Activated naive CD8-positive, alpha-beta T cell treated with anti-CD3 and anti-CD28 coated beads, Interleukin-2, amount 10 ng/mL, durations not matched to agents 7 days and 5 days (primary cell): ENCODE results near the gene SMIM29. TPM values are rescaled to one million over a fixed set of nuclear protein-coding genes. Genes with fewer than 3 reads are reported as not detected.

Experiments
- ATAC-seq: fragments of 150-1000 bp; cut with Tn5 transposase; one replicate; pipeline ENCODE4 v1.10.0; 2021; ENCODE audit warnings: low read depth, moderate library complexity
- POLR2A ChIA-PET: fragments of 350-600 bp; sonication (Branson Sonifier 250); formaldehyde crosslinking; loops from one replicate; lab custom pipeline; 2021; ENCODE audit warnings: antibody characterized with exemption; lab: Charles Lee
- DNase-seq: peaks from one replicate; pipeline ENCODE4 v3.0.0; 2021
- H3K27ac Mint-ChIP-seq: one replicate; pipeline ENCODE4 v1.8.0; 2022; ENCODE audit warnings: mild to moderate bottlenecking, mixed read lengths
- H3K27me3 Mint-ChIP-seq: one replicate; pipeline ENCODE4 v1.8.0; 2022; ENCODE audit warnings: mild to moderate bottlenecking, moderate library complexity, mixed read lengths
- H3K36me3 Mint-ChIP-seq: one replicate; pipeline ENCODE4 v1.8.0; 2021; ENCODE audit warnings: mild to moderate bottlenecking, mixed read lengths
- H3K4me1 Mint-ChIP-seq: one replicate; pipeline ENCODE4 v1.8.0; 2021; ENCODE audit warnings: mixed read lengths
- H3K4me3 Mint-ChIP-seq: one replicate; pipeline ENCODE4 v1.8.0; 2022; ENCODE audit warnings: mild to moderate bottlenecking, moderate library complexity, mixed read lengths
- H3K9me3 Mint-ChIP-seq: one replicate; pipeline ENCODE4 v1.8.0; 2021; ENCODE audit warnings: mixed read lengths
- total RNA-seq, 2 experiments: library from RNA; stranded (reverse); gene quantifications; one replicate each; pipeline ENCODE4 v1.2.3, GENCODE V29; 2021

Gene SMIM29
- 10 to 100 TPM; 24.4 to 28.3 TPM for total RNA-seq

GRCh38 chr6:34248727-34249468 lies at the start of gene SMIM29:
Gene SMIM29 (minus strand): TSS chr6:34249006. CDS start chr6:34247791, 1,215 bp downstream.
- Mint-ChIP-seq H3K4me3 (peak within 1 kb of the TSS; percentile 98), H3K4me1 (peaks cover 27% of the 10 kb centered on the region), H3K27ac (peak within 1 kb of the TSS; percentile 97), H3K27me3 (peaks cover 7% of the 10 kb centered on the region), H3K36me3 (peaks cover 5% of the 10 kb centered on the region), H3K9me3 (no peaks in the 10 kb centered on the region)
- peak; percentile 99 for DNase-seq
- POLR2A ChIA-PET: interaction anchor here (0.6 to 4.1 kb wide), 15 partner anchors 12 to 508 kb away, joined by 3 to 42 read pairs (median 4); partner anchors contain the start of genes HMGA1, NUDT3 and SNRPC
- ATAC-seq: peak; percentile 89

GRCh38 chr6:34295721-34296120 lies 46.9 kb upstream of the SMIM29 start:
- DNase-seq (no peak), ATAC-seq (peak; percentile 96)
- H3K4me3 Mint-ChIP-seq: peak overlapping the region; percentile 57
- H3K9me3 Mint-ChIP-seq: no peaks in the 10 kb centered on the region
- POLR2A ChIA-PET: interaction anchor here (0.6 to 1.3 kb wide), 3 partner anchors 10 to 130 kb away, joined by 3 to 7 read pairs (median 3); no protein-coding TSS in a partner anchor
- peaks cover 17% of the 10 kb centered on the region for H3K36me3 Mint-ChIP-seq
- H3K27ac Mint-ChIP-seq: peak overlapping the region; percentile 84
- no peaks in the 10 kb centered on the region for H3K27me3 Mint-ChIP-seq
- peaks cover 16% of the 10 kb centered on the region for H3K4me1 Mint-ChIP-seq

- Mint-ChIP-seq H3K9me3 (no peaks in the 10 kb centered on the region), H3K36me3 (peaks cover 24% of the 10 kb centered on the region), H3K4me1 (peaks cover 27% of the 10 kb centered on the region), H3K4me3 (no peak overlapping the region), H3K27ac (no peak overlapping the region), H3K27me3 (no peaks in the 10 kb centered on the region)
- ATAC-seq: no peak
- no peak for DNase-seq
- POLR2A ChIA-PET: no interaction called here
Observed at GRCh38 chr6:34292954-34293353, 44.1 kb upstream of the SMIM29 start.

- Mint-ChIP-seq H3K27me3 (no peaks in the 10 kb centered on the region), H3K36me3 (peaks cover 37% of the 10 kb centered on the region), H3K4me3 (no peak overlapping the region), H3K9me3 (no peaks in the 10 kb centered on the region), H3K27ac (peak overlapping the region; percentile 96), H3K4me1 (peaks cover 21% of the 10 kb centered on the region)
- DNase-seq (no peak), ATAC-seq (no peak)
- POLR2A ChIA-PET: interaction anchor here (0.5 to 1.6 kb wide), 8 partner anchors 11 to 160 kb away, joined by 3 to 5 read pairs (median 4); no protein-coding TSS in a partner anchor
Observed at GRCh38 chr6:34289137-34289536, 40.3 kb upstream of the SMIM29 start.

- POLR2A ChIA-PET: interaction anchor here (0.5 to 1.6 kb wide), 7 partner anchors 11 to 160 kb away, joined by 3 to 5 read pairs (median 4); no protein-coding TSS in a partner anchor
- Mint-ChIP-seq H3K4me1 (peaks cover 23% of the 10 kb centered on the region), H3K27ac (peak overlapping the region; percentile 96), H3K9me3 (no peaks in the 10 kb centered on the region), H3K27me3 (no peaks in the 10 kb centered on the region), H3K4me3 (peak overlapping the region; percentile 73), H3K36me3 (peaks cover 36% of the 10 kb centered on the region)
- peak; percentile 81 for ATAC-seq
- no peak for DNase-seq
Observed at GRCh38 chr6:34288581-34288980, 39.8 kb upstream of the SMIM29 start.

GRCh38 chr6:34285448-34286164 lies 36.8 kb upstream of the SMIM29 start:
- POLR2A ChIA-PET: no interaction called here
- no peak overlapping the region for H3K27ac Mint-ChIP-seq

GRCh38 chr6:34284563-34285447 lies 36.0 kb upstream of the SMIM29 start:
- DNase-seq (no peak), ATAC-seq (peak; percentile 48)
- no peaks in the 10 kb centered on the region for H3K27me3 Mint-ChIP-seq
- no peak overlapping the region for H3K4me3 Mint-ChIP-seq
- H3K4me1 Mint-ChIP-seq: peaks cover 21% of the 10 kb centered on the region
- peaks cover 34% of the 10 kb centered on the region for H3K36me3 Mint-ChIP-seq
- H3K9me3 Mint-ChIP-seq: no peaks in the 10 kb centered on the region
- H3K27ac Mint-ChIP-seq: peak overlapping the region; percentile 32
- POLR2A ChIA-PET: interaction anchor here (0.6 to 0.8 kb wide), 2 partner anchors 35 to 714 kb away, joined by 3 to 4 read pairs; no protein-coding TSS in a partner anchor

More at GRCh38 chr6:34285448-34286164, 36.8 kb upstream of the SMIM29 start:
- ATAC-seq (no peak), DNase-seq (no peak)
- Mint-ChIP-seq H3K4me3 (no peak overlapping the region), H3K36me3 (peaks cover 31% of the 10 kb centered on the region), H3K9me3 (no peaks in the 10 kb centered on the region), H3K4me1 (peaks cover 21% of the 10 kb centered on the region), H3K27me3 (no peaks in the 10 kb centered on the region)

GRCh38 chr6:34281702-34282334 lies 33.0 kb upstream of the SMIM29 start:
- Mint-ChIP-seq H3K27me3 (no peaks in the 10 kb centered on the region), H3K9me3 (no peaks in the 10 kb centered on the region), H3K27ac (no peak overlapping the region), H3K4me3 (no peak overlapping the region), H3K36me3 (peaks cover 35% of the 10 kb centered on the region), H3K4me1 (peaks cover 7% of the 10 kb centered on the region)
- DNase-seq: no peak
- POLR2A ChIA-PET: interaction anchor here (0.6 kb wide), 1 partner anchor 186 kb away, joined by 4 read pairs; no protein-coding TSS in a partner anchor
- no peak for ATAC-seq

- Mint-ChIP-seq H3K4me1 (peaks cover 9% of the 10 kb centered on the region), H3K27me3 (no peaks in the 10 kb centered on the region), H3K36me3 (peaks cover 29% of the 10 kb centered on the region), H3K9me3 (no peaks in the 10 kb centered on the region), H3K27ac (no peak overlapping the region), H3K4me3 (no peak overlapping the region)
- no peak for DNase-seq
- POLR2A ChIA-PET: interaction anchor here (0.6 kb wide), 1 partner anchor 114 kb away, joined by 4 read pairs; no protein-coding TSS in a partner anchor
- ATAC-seq: no peak
Observed at GRCh38 chr6:34280216-34280615, 31.4 kb upstream of the SMIM29 start.

- H3K4me1 Mint-ChIP-seq: peaks cover 5% of the 10 kb centered on the region
- H3K27me3 Mint-ChIP-seq: no peaks in the 10 kb centered on the region
- no peak for DNase-seq
- no peak for ATAC-seq
- POLR2A ChIA-PET: no interaction called here
- no peaks in the 10 kb centered on the region for H3K9me3 Mint-ChIP-seq
- H3K4me3 Mint-ChIP-seq: no peak overlapping the region
- H3K27ac Mint-ChIP-seq: no peak overlapping the region
- peaks cover 26% of the 10 kb centered on the region for H3K36me3 Mint-ChIP-seq
Observed at GRCh38 chr6:34278833-34279232, 30.0 kb upstream of the SMIM29 start.

- H3K36me3 Mint-ChIP-seq: peaks cover 24% of the 10 kb centered on the region
- no peaks in the 10 kb centered on the region for H3K9me3 Mint-ChIP-seq
- no peak for DNase-seq
- no peak for ATAC-seq
- POLR2A ChIA-PET: interaction anchor here (1.0 kb wide), 1 partner anchor 11 kb away, joined by 3 read pairs; no protein-coding TSS in a partner anchor
- no peaks in the 10 kb centered on the region for H3K27me3 Mint-ChIP-seq
- H3K4me3 Mint-ChIP-seq: no peak overlapping the region
- H3K27ac Mint-ChIP-seq: no peak overlapping the region
- H3K4me1 Mint-ChIP-seq: peaks cover 8% of the 10 kb centered on the region
Observed at GRCh38 chr6:34277763-34278112, 28.9 kb upstream of the SMIM29 start.
